COR-L47 (cell line): ENCODE results near the gene NFATC3.

Experiments used
- DNase-seq: peaks from one replicate; lab custom pipeline; 2025; lab: John Stamatoyannopoulos, UW

NFATC3 gene

GRCh38 chr16:68276223-68276622, 191.1 kb downstream of the NFATC3 start:
- DNase-seq: no peak
